HEK293 (cell line): Measurements from ENCODE around the gene MC1R.

Source experiments
- GLI2 ChIP-seq: fragments of 450-650 bp; formaldehyde crosslinking; IDR thresholded peaks from 2 replicates; pipeline ENCODE4; 2017; ENCODE audit warnings: missing biosample characterization, missing genetic modification characterization, low read depth, borderline replicate concordance
- MEIS1 ChIP-seq: sonication (generic); formaldehyde crosslinking; IDR thresholded peaks from 2 replicates; pipeline ENCODE4 v1.8.1; 2022; ENCODE audit warnings: missing genetic modification reagents, mild to moderate bottlenecking, borderline replicate concordance
- SP3 ChIP-seq: fragments of 450-650 bp; formaldehyde crosslinking; IDR thresholded peaks from 2 replicates; pipeline ENCODE4 v1.5.1; 2016; ENCODE audit warnings: missing biosample characterization, missing genetic modification characterization
- ZBTB11 ChIP-seq: fragments of 450-650 bp; formaldehyde crosslinking; conservative IDR thresholded peaks from 2 replicates; pipeline ENCODE4 v1.5.1; 2016; ENCODE audit warnings: low read depth, missing biosample characterization, missing genetic modification characterization
- ZIC2 ChIP-seq: fragments of 450-650 bp; formaldehyde crosslinking; IDR thresholded peaks from 2 replicates; pipeline ENCODE4 v1.5.1; 2016; ENCODE audit warnings: missing biosample characterization, missing genetic modification characterization
- ZNF138 ChIP-seq: fragments of 450-650 bp; formaldehyde crosslinking; IDR thresholded peaks from 2 replicates; pipeline ENCODE4 v1.5.1; 2016; ENCODE audit warnings: missing biosample characterization, missing genetic modification characterization, borderline replicate concordance
- ZNF24 ChIP-seq: fragments of 450-650 bp; formaldehyde crosslinking; IDR thresholded peaks from 2 replicates; pipeline ENCODE4 v1.5.1; 2016; ENCODE audit warnings: missing biosample characterization, missing genetic modification characterization
- ZNF391 ChIP-seq: fragments of 450-650 bp; formaldehyde crosslinking; IDR thresholded peaks from 2 replicates; pipeline ENCODE4 v1.5.1; 2016; ENCODE audit warnings: low read depth, missing biosample characterization, missing genetic modification characterization, borderline replicate concordance
- ZNF521 ChIP-seq: fragments of 450-650 bp; formaldehyde crosslinking; IDR thresholded peaks from 2 replicates; pipeline ENCODE4 v1.5.1; 2017; ENCODE audit warnings: missing biosample characterization, mild to moderate bottlenecking, missing genetic modification characterization
- ZNF621 ChIP-seq: fragments of 450-650 bp; formaldehyde crosslinking; IDR thresholded peaks from 2 replicates; pipeline ENCODE4 v1.5.1; 2017; ENCODE audit warnings: missing biosample characterization, missing genetic modification characterization
- TF ChIP-seq, protein P1 (sequence below): fragments of 450-650 bp; formaldehyde crosslinking; IDR thresholded peaks from 2 replicates; pipeline ENCODE4 v1.5.1; 2016; ENCODE audit warnings: missing biosample characterization, missing genetic modification characterization
- TF ChIP-seq, protein P2 (sequence below): fragments of 450-650 bp; formaldehyde crosslinking; IDR thresholded peaks from 2 replicates; pipeline ENCODE4 v1.5.1; 2016; ENCODE audit warnings: missing biosample characterization, missing genetic modification characterization
- TF ChIP-seq, protein P3 (sequence below): fragments of 450-650 bp; formaldehyde crosslinking; IDR thresholded peaks from 2 replicates; pipeline ENCODE4 v1.5.1; 2016; ENCODE audit warnings: missing biosample characterization, missing genetic modification characterization

DNA sequence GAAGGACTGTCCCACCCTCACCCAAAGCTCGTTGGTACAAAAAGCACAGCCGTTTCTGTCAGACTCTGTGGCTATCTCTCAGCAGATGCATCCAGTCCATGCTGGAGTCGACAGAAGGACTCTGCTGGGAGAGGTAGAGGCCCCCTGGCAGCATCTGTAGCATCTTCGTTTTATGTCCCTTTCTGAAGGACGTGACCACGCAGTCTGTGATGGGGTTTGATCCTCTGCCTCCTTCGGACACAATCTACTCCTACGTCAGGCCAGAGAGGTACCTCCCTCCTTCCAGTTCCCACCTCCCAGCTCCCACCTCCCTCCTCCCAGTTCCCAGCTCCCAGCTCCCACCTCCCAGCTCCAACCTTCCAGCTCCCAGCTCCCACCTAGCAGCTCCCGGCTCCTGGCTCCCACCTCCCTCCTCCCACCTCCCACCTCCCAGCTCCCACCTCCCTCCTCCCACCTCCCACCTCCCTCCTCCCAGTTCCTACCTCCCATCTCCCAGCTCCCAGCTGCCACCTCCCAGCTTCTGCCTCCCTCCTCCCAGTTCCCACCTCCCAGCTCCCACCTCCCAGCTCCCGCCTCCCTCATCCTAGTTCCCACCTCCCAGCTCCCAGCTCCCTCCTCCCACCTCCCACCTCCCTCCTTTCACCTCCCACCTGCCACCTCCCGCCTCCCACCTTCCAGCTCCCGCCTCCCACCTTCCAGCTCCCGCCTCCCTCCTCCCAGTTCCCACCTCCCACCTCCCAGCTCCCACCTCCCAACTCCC lies 11.4 kb upstream of the MC1R start:
- TF ChIP-seq GLI2 (tag by site-specific recombination), result no peak
- TF ChIP-seq, protein P1, sequence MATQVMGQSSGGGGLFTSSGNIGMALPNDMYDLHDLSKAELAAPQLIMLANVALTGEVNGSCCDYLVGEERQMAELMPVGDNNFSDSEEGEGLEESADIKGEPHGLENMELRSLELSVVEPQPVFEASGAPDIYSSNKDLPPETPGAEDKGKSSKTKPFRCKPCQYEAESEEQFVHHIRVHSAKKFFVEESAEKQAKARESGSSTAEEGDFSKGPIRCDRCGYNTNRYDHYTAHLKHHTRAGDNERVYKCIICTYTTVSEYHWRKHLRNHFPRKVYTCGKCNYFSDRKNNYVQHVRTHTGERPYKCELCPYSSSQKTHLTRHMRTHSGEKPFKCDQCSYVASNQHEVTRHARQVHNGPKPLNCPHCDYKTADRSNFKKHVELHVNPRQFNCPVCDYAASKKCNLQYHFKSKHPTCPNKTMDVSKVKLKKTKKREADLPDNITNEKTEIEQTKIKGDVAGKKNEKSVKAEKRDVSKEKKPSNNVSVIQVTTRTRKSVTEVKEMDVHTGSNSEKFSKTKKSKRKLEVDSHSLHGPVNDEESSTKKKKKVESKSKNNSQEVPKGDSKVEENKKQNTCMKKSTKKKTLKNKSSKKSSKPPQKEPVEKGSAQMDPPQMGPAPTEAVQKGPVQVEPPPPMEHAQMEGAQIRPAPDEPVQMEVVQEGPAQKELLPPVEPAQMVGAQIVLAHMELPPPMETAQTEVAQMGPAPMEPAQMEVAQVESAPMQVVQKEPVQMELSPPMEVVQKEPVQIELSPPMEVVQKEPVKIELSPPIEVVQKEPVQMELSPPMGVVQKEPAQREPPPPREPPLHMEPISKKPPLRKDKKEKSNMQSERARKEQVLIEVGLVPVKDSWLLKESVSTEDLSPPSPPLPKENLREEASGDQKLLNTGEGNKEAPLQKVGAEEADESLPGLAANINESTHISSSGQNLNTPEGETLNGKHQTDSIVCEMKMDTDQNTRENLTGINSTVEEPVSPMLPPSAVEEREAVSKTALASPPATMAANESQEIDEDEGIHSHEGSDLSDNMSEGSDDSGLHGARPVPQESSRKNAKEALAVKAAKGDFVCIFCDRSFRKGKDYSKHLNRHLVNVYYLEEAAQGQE (tag by site-specific recombination), result no peak
- TF ChIP-seq ZNF138, result no peak
- TF ChIP-seq MEIS1 (CRISPR knock-in tag), result no peak
- no peak for TF ChIP-seq ZNF621 (tag by site-specific recombination)
- TF ChIP-seq ZNF391 (tag by site-specific recombination), result no peak
- TF ChIP-seq ZBTB11 (tag by site-specific recombination), result no peak
- TF ChIP-seq, protein P2, sequence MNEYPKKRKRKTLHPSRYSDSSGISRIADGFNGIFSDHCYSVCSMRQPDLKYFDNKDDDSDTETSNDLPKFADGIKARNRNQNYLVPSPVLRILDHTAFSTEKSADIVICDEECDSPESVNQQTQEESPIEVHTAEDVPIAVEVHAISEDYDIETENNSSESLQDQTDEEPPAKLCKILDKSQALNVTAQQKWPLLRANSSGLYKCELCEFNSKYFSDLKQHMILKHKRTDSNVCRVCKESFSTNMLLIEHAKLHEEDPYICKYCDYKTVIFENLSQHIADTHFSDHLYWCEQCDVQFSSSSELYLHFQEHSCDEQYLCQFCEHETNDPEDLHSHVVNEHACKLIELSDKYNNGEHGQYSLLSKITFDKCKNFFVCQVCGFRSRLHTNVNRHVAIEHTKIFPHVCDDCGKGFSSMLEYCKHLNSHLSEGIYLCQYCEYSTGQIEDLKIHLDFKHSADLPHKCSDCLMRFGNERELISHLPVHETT (tag by site-specific recombination), result no peak
- no peak for TF ChIP-seq ZNF24
- TF ChIP-seq, protein P3, sequence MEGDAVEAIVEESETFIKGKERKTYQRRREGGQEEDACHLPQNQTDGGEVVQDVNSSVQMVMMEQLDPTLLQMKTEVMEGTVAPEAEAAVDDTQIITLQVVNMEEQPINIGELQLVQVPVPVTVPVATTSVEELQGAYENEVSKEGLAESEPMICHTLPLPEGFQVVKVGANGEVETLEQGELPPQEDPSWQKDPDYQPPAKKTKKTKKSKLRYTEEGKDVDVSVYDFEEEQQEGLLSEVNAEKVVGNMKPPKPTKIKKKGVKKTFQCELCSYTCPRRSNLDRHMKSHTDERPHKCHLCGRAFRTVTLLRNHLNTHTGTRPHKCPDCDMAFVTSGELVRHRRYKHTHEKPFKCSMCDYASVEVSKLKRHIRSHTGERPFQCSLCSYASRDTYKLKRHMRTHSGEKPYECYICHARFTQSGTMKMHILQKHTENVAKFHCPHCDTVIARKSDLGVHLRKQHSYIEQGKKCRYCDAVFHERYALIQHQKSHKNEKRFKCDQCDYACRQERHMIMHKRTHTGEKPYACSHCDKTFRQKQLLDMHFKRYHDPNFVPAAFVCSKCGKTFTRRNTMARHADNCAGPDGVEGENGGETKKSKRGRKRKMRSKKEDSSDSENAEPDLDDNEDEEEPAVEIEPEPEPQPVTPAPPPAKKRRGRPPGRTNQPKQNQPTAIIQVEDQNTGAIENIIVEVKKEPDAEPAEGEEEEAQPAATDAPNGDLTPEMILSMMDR (tag by site-specific recombination), result no peak
- TF ChIP-seq ZNF521 (tag by site-specific recombination), result no peak
- no peak for TF ChIP-seq SP3
- TF ChIP-seq ZIC2 (tag by site-specific recombination), result no peak
